GM12891 (cell line): ENCODE measurements around the gene SIAH3.

Experiments
- PAX5 ChIP-seq: IDR thresholded peaks from 2 replicates; pipeline ENCODE4 v1.6.1; 2011; ENCODE audit warnings: low read length, moderate library complexity, mild to moderate bottlenecking; ENCODE audit not compliant: insufficient read depth, severe bottlenecking
- POLR2A ChIP-seq: IDR thresholded peaks from 2 replicates; pipeline ENCODE4 v1.6.1; 2011; ENCODE audit warnings: low read depth, low read length, control low read depth
- POLR2AphosphoS5 ChIP-seq: IDR thresholded peaks from 2 replicates; pipeline ENCODE4 v1.6.1; 2011; ENCODE audit warnings: low read depth, low read length, control low read depth
- TAF1 ChIP-seq: IDR thresholded peaks from 2 replicates; pipeline ENCODE4 v1.6.1; 2011; ENCODE audit warnings: low read depth, low read length, control low read depth

- TF ChIP-seq TAF1 (no peak), POLR2AphosphoS5 (no peak), PAX5 (no peak), POLR2A (no peak)
Observed at GRCh38 chr13:45781553-45782326, 69.8 kb downstream of the SIAH3 start.
